IMR-90 (cell line): Measurements from ENCODE around the gene GOLGA6A. TPM values are rescaled to one million over a fixed set of nuclear protein-coding genes. Genes with fewer than 3 reads are reported as not detected.

Source experiments
- ATAC-seq: fragments of 200-7000 bp; cut with Tn5 transposase; 2 replicates; pipeline ENCODE4 v1.9.1; 2020; ENCODE audit warnings: low read depth, mild to moderate bottlenecking, moderate library complexity
- BruUV-seq: library from RNA; stranded (reverse); fragments of 400-500 nt; replicated peaks from 2 replicates; lab custom pipeline; 2021; lab: Mats Ljungman, UMichigan
- CTCF ChIA-PET: fragments of 300-600 bp; formaldehyde crosslinking; extraction: SDS; loops from one replicate; lab custom pipeline; 2021; ENCODE audit warnings: antibody characterized with exemption; lab: Yijun Ruan, JAX
- POLR2A ChIA-PET: fragments of 300-600 bp; sonication (Branson Sonifier 250); formaldehyde crosslinking; loops from one replicate; lab custom pipeline; 2022; ENCODE audit warnings: antibody characterized with exemption; ENCODE audit not compliant: unreplicated experiment; lab: Charles Lee
- DNase-seq: peaks from one replicate; pipeline ENCODE4 v3.0.0; 2013
- H2AFZ ChIP-seq: replicated peaks from 2 replicates; pipeline ENCODE3; 2013; ENCODE audit warnings: low read length, mild to moderate bottlenecking; ENCODE audit not compliant: poor library complexity
- H2AK5ac ChIP-seq: 2 replicates; pipeline ENCODE4 v1.6.1; 2013; ENCODE audit warnings: low read depth, low read length, inconsistent platforms
- H2AK9ac ChIP-seq: replicated peaks from 2 replicates; pipeline ENCODE3; 2013; ENCODE audit warnings: mild to moderate bottlenecking, low read depth, low read length, moderate library complexity; ENCODE audit not compliant: poor library complexity
- H2BK120ac ChIP-seq: 2 replicates; pipeline ENCODE4 v1.6.1; 2013; ENCODE audit warnings: low read depth, low read length, inconsistent platforms
- H2BK15ac ChIP-seq: 3 replicates; pipeline ENCODE4 v1.6.1; 2013; ENCODE audit warnings: low read depth, low read length, inconsistent platforms
- H2BK20ac ChIP-seq: 2 replicates; pipeline ENCODE4 v1.6.1; 2013; ENCODE audit warnings: low read depth, mild to moderate bottlenecking, inconsistent platforms, low read length, moderate library complexity
- H2BK5ac ChIP-seq: 2 replicates; pipeline ENCODE4 v1.6.1; 2013; ENCODE audit warnings: mild to moderate bottlenecking, low read depth, low read length, inconsistent platforms; ENCODE audit not compliant: poor library complexity, severe bottlenecking
- H3K14ac ChIP-seq: replicated peaks from 2 replicates; pipeline ENCODE4 v1.6.1; 2013; ENCODE audit warnings: low read depth, low read length, inconsistent platforms
- H3K18ac ChIP-seq: 2 replicates; pipeline ENCODE4 v1.6.1; 2013; ENCODE audit warnings: low read depth, low read length, control low read depth
- H3K23ac ChIP-seq: 2 replicates; pipeline ENCODE4 v1.6.1; 2013; ENCODE audit warnings: low read depth, low read length, inconsistent platforms
- H3K27ac ChIP-seq: 2 replicates; pipeline ENCODE4 v1.5.1; 2013; ENCODE audit warnings: mild to moderate bottlenecking, control low read depth, low read length; ENCODE audit not compliant: insufficient read depth
- H3K27me3 ChIP-seq: 2 replicates; pipeline ENCODE4 v1.6.1; 2013; ENCODE audit warnings: low read length; ENCODE audit not compliant: control insufficient read depth, insufficient read depth
- H3K36me3 ChIP-seq: 2 replicates; pipeline ENCODE4 v1.6.1; 2013; ENCODE audit warnings: low read length, mixed read lengths; ENCODE audit not compliant: control insufficient read depth, insufficient read depth
- H3K4ac ChIP-seq: 2 replicates; pipeline ENCODE4 v1.6.1; 2013; ENCODE audit warnings: low read depth, low read length, inconsistent platforms
- H3K4me1 ChIP-seq: 2 replicates; pipeline ENCODE4 v1.6.1; 2013; ENCODE audit warnings: low read length, mixed read lengths; ENCODE audit not compliant: control insufficient read depth, insufficient read depth
- H3K4me2 ChIP-seq: 2 replicates; pipeline ENCODE4 v1.6.1; 2013; ENCODE audit warnings: low read depth, mild to moderate bottlenecking, control low read depth, low read length, moderate library complexity
- H3K4me3 ChIP-seq: 2 replicates; pipeline ENCODE4 v1.5.1; 2013; ENCODE audit warnings: low read depth, mild to moderate bottlenecking, control low read depth, low read length, moderate library complexity; ENCODE audit not compliant: insufficient read depth
- H3K56ac ChIP-seq: 2 replicates; pipeline ENCODE4 v1.6.1; 2013; ENCODE audit warnings: low read length, inconsistent platforms; ENCODE audit not compliant: insufficient read depth; ENCODE audit errors: extremely low read depth
- H3K79me1 ChIP-seq, 2 experiments: 2 replicates each; pipeline ENCODE4 v1.6.1; 2013; ENCODE audit warnings: low read length in 2 of 2, inconsistent platforms in 1 of 2, low read depth in 1 of 2
- H3K9ac ChIP-seq: 2 replicates; pipeline ENCODE4 v1.6.1; 2013; ENCODE audit warnings: low read depth, low read length, control low read depth
- H3K9me1 ChIP-seq: 2 replicates; pipeline ENCODE4 v1.6.1; 2013; ENCODE audit warnings: low read length, inconsistent platforms; ENCODE audit not compliant: insufficient read depth
- H3K9me3 ChIP-seq: 2 replicates; pipeline ENCODE4 v1.6.1; 2013; ENCODE audit warnings: low read length; ENCODE audit not compliant: control insufficient read depth, insufficient read depth
- H4K20me1 ChIP-seq: 2 replicates; pipeline ENCODE4 v1.6.1; 2013; ENCODE audit warnings: low read length, inconsistent platforms; ENCODE audit not compliant: insufficient read depth
- H4K5ac ChIP-seq: 2 replicates; pipeline ENCODE4 v1.6.1; 2013; ENCODE audit warnings: mild to moderate bottlenecking, low read depth, low read length, control low read depth
- H4K8ac ChIP-seq, 2 experiments: 2 replicates each; pipeline ENCODE4 v1.6.1; 2013; ENCODE audit warnings: low read depth in 2 of 2, low read length in 2 of 2, control low read depth in 1 of 2, inconsistent platforms in 1 of 2
- H4K91ac ChIP-seq: 2 replicates; pipeline ENCODE4 v1.6.1; 2013; ENCODE audit warnings: low read depth, low read length, inconsistent platforms; ENCODE audit not compliant: insufficient read depth
- CEBPB ChIP-seq: IDR thresholded peaks from 2 replicates; pipeline ENCODE4 v1.6.1; 2012; ENCODE audit warnings: low read depth, low read length, improper control_type of control experiment
- CHD1 ChIP-seq: IDR thresholded peaks from 2 replicates; pipeline ENCODE4 v1.6.1; 2012; ENCODE audit warnings: low read depth, low read length, improper control_type of control experiment
- FOS ChIP-seq: fragments of 150-350 bp; IDR thresholded peaks from 2 replicates; pipeline ENCODE4 v1.6.1; 2016; ENCODE audit warnings: low read depth, low read length
- MAFK ChIP-seq: IDR thresholded peaks from 2 replicates; pipeline ENCODE4 v1.6.1; 2012; ENCODE audit warnings: low read depth, low read length, improper control_type of control experiment
- MAZ ChIP-seq: IDR thresholded peaks from 2 replicates; pipeline ENCODE4 v1.6.1; 2012; ENCODE audit warnings: low read depth, mild to moderate bottlenecking, low read length, improper control_type of control experiment, moderate library complexity, borderline replicate concordance
- NFE2L2 ChIP-seq: fragments of 150-350 bp; IDR thresholded peaks from 2 replicates; pipeline ENCODE4 v1.6.1; 2016; ENCODE audit warnings: low read depth, mild to moderate bottlenecking, low read length
- POLR2A ChIP-seq: IDR thresholded peaks from 2 replicates; pipeline ENCODE4 v1.6.1; 2012; ENCODE audit warnings: mild to moderate bottlenecking, low read depth, low read length
- RAD21 ChIP-seq: IDR thresholded peaks from 2 replicates; pipeline ENCODE4 v1.6.1; 2012; ENCODE audit warnings: low read length, improper control_type of control experiment
- RCOR1 ChIP-seq: IDR thresholded peaks from 2 replicates; pipeline ENCODE4 v1.6.1; 2012; ENCODE audit warnings: mild to moderate bottlenecking, low read length, improper control_type of control experiment; ENCODE audit not compliant: insufficient replicate concordance
- SMC3 ChIP-seq: fragments of 150-350 bp; IDR thresholded peaks from 2 replicates; pipeline ENCODE4 v1.6.1; 2016; ENCODE audit warnings: low read depth, mild to moderate bottlenecking, antibody characterized with exemption, low read length, moderate library complexity
- WGBS, 2 experiments: methylation state at CpG; one replicate each; pipeline versions ENCODE4 v1.1.5 to v1.1.7; 2013; ENCODE audit warnings: missing lambda C conversion rate in 2 of 2; ENCODE audit not compliant: insufficient read length in 1 of 2; ENCODE audit errors: extremely low coverage in 2 of 2; 5-methylcytosine and 5-hydroxymethylcytosine counted together
- dilution Hi-C: fragments of 300-500 bp; cut with HindIII; formaldehyde crosslinking; loops from one replicate; pipeline ENCODE4 v1.14.3; 2018; ENCODE audit warnings: low sequenced_read_pairs; ENCODE audit not compliant: unreplicated experiment
- in situ Hi-C: fragments of 300-500 bp; cut with MboI; formaldehyde crosslinking; loops from 3 replicates; pipeline ENCODE4 v1.14.3; 2019; ENCODE audit warnings: low sequenced_read_pairs, inconsistent platforms, mixed read lengths
- intact Hi-C: fragments of 100-400 bp; cut with micrococcal nuclease; formaldehyde crosslinking; loops from 2 replicates; pipeline ENCODE4 v1.10.0; 2022
- polyA plus RNA-seq, 3 experiments: library from polyadenylated mRNA; depleted of rRNA; stranded (reverse); fragments of >200 nt; gene quantifications; 2 replicates each; pipeline ENCODE4 v1.2.3, GENCODE V29; 2012; ENCODE audit warnings: low replicate concordance in 1 of 3
- total RNA-seq: library from RNA; depleted of rRNA; stranded (reverse); fragments of >200 nt; gene quantifications from 2 replicates; pipeline ENCODE4 v1.2.3, GENCODE V29; 2012
- TF ChIP-seq, protein P1 (sequence below): conservative IDR thresholded peaks from 2 replicates; pipeline ENCODE4 v1.5.1; 2012; ENCODE audit warnings: mild to moderate bottlenecking, low read depth, low read length, improper control_type of control experiment
- TF ChIP-seq, protein P2 (sequence below): fragments of 150-350 bp; IDR thresholded peaks from 2 replicates; pipeline ENCODE4 v1.6.1; 2016; ENCODE audit warnings: low read depth, mild to moderate bottlenecking, low read length, moderate library complexity, borderline replicate concordance

The GOLGA6A gene
- total and polyA plus RNA-seq, 2 of the 4 experiments (the other 2 are of a cell fraction), result not detected

DNA sequence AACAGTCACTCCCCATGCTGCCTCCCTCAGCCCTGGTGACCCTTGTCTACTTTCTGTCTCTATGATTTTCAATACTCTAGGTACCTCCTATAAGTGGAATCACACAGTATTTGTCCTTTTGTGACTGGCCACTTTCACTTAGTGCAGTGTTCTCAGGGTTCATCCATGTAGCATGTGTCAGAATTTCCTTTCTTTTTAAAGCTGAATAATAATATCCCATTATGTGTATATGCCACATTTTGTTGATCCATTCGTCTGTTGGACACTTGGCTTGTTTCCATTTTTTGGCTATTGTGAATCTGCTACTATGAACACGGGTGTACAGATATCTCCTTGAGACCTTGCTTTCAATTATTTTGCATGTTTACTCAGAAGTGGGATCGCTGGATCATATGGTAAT, 53.7 kb downstream of the GOLGA6A start:
- Histone ChIP-seq H4K91ac (no peak overlapping the region), H3K79me1 (peaks cover 24 to 56% of the 10 kb centered on the region in 2 experiments), H3K4ac (no peak overlapping the region), H3K14ac (no peak overlapping the region), H3K4me2 (no peak overlapping the region), H3K18ac (no peak overlapping the region), H3K4me1 (peaks cover 14% of the 10 kb centered on the region), H4K8ac (no peak overlapping the region), H2AK9ac (no peak overlapping the region), H3K36me3 (peaks cover 37% of the 10 kb centered on the region), H3K23ac (no peak overlapping the region), H2AFZ (no peak overlapping the region), H4K20me1 (peaks cover 13% of the 10 kb centered on the region; the same call in 1 of the 2 replicates), H3K56ac (no peak overlapping the region), H2BK20ac (no peak overlapping the region), H3K27me3 (no peaks in the 10 kb centered on the region), H3K9me3 (no peaks in the 10 kb centered on the region), H2AK5ac (no peak overlapping the region), H2BK5ac (no peak overlapping the region), H2BK15ac (no peak overlapping the region), H3K9ac (no peak overlapping the region), H3K4me3 (no peak overlapping the region), H4K5ac (no peak overlapping the region), H2BK120ac (no peak overlapping the region), H3K27ac (no peak overlapping the region), H3K9me1 (peaks cover 20% of the 10 kb centered on the region)
- TF ChIP-seq RAD21 (no peak), MAZ (no peak), CHD1 (no peak), NFE2L2 (no peak), RCOR1 (no peak), POLR2A (no peak), MAFK (no peak), FOS (no peak), CEBPB (no peak), SMC3 (no peak)
- TF ChIP-seq, protein P1, sequence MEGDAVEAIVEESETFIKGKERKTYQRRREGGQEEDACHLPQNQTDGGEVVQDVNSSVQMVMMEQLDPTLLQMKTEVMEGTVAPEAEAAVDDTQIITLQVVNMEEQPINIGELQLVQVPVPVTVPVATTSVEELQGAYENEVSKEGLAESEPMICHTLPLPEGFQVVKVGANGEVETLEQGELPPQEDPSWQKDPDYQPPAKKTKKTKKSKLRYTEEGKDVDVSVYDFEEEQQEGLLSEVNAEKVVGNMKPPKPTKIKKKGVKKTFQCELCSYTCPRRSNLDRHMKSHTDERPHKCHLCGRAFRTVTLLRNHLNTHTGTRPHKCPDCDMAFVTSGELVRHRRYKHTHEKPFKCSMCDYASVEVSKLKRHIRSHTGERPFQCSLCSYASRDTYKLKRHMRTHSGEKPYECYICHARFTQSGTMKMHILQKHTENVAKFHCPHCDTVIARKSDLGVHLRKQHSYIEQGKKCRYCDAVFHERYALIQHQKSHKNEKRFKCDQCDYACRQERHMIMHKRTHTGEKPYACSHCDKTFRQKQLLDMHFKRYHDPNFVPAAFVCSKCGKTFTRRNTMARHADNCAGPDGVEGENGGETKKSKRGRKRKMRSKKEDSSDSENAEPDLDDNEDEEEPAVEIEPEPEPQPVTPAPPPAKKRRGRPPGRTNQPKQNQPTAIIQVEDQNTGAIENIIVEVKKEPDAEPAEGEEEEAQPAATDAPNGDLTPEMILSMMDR, result no peak
- TF ChIP-seq, protein P2, sequence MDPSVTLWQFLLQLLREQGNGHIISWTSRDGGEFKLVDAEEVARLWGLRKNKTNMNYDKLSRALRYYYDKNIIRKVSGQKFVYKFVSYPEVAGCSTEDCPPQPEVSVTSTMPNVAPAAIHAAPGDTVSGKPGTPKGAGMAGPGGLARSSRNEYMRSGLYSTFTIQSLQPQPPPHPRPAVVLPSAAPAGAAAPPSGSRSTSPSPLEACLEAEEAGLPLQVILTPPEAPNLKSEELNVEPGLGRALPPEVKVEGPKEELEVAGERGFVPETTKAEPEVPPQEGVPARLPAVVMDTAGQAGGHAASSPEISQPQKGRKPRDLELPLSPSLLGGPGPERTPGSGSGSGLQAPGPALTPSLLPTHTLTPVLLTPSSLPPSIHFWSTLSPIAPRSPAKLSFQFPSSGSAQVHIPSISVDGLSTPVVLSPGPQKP, result no peak
- in situ Hi-C loops, result no loop called here
- CTCF ChIA-PET, result interaction anchor here (0.5 to 1.1 kb wide), 2 partner anchors 34 to 101 kb away, joined by 3 to 4 read pairs; partner anchors contain the start of gene PML
- no peak for DNase-seq
- POLR2A ChIA-PET, result no interaction called here
- intact Hi-C loops, result loop anchor here (5.0 kb wide), 1 partner anchor 36 kb away; the partner anchor contains the start of genes PML and STOML1
- WGBS, 2 experiments, result no CpG with 5 or more reads among the region's 3 CpGs
- BruUV-seq, result no TSS peak
- ATAC-seq, result no peak
- dilution Hi-C loops, result no loop called here
